ENCODE measurements around the gene PRPF8. TPM values are rescaled to one million over a fixed set of nuclear protein-coding genes. Genes with fewer than 3 reads are reported as not detected.
"Not testable (repeated sequence)": the region's sequence is repeated elsewhere in the genome, so short reads cannot be mapped to it uniquely, and the experiment has no call there.

PRPF8 gene
- total and polyA plus RNA-seq, 8 donors = 33.6 to 252 (median 147) TPM

- H3K27ac ChIP-seq = no peak overlapping the region
- H3K4me3 ChIP-seq = no peak overlapping the region
- no peaks in the 10 kb centered on the region for H3K4me1 ChIP-seq
- peaks cover 97 to 100% (median 100%) of the 10 kb centered on the region in 4 donors for H3K36me3 ChIP-seq
- intact Hi-C loops (cut with DNase I; ENCODE audit: low total_unique reads) = no loop called here
- WGBS, 5 donors = 86 to 97% (median 89%) methylated on average over 9 of the region's 9 CpGs
- no peak for DNase-seq
- no peaks in the 10 kb centered on the region for H3K9me3 ChIP-seq
- H3K27me3 ChIP-seq = no peaks in the 10 kb centered on the region
- TF ChIP-seq POLR2AphosphoS5 (IDR thresholded peaks at IDR 0.05) (no peak), EP300 (IDR thresholded peaks at IDR 0.05) (no peak), CTCF (IDR thresholded peaks at IDR 0.05) (no peak), POLR2A (IDR thresholded peaks at IDR 0.05) (no peak)
Observed at GRCh38 chr17:1658100-1658499, 26.6 kb downstream of the PRPF8 start.

GRCh38 chr17:1653735-1654134 lies 30.9 kb downstream of the PRPF8 start:
- Histone ChIP-seq H3K27me3 (no peaks in the 10 kb centered on the region), H3K4me3 (no peak overlapping the region), H3K36me3 (peaks cover 80 to 85% (median 84%) of the 10 kb centered on the region in 4 donors), H3K27ac (no peak overlapping the region), H3K9me3 (no peaks in the 10 kb centered on the region), H3K4me1 (peaks cover 21 to 28% (median 23%) of the 10 kb centered on the region in 4 donors)
- no peak for DNase-seq
- no peak for TF ChIP-seq POLR2AphosphoS5 (IDR thresholded peaks at IDR 0.05)
- TF ChIP-seq CTCF (IDR thresholded peaks at IDR 0.05) = no peak
- no peak for TF ChIP-seq EP300 (IDR thresholded peaks at IDR 0.05)
- no peak for TF ChIP-seq POLR2A (IDR thresholded peaks at IDR 0.05)
- WGBS, 5 donors = 91 to 94% (median 93%) methylated on average over 14 of the region's 14 CpGs
- intact Hi-C loops (cut with DNase I; ENCODE audit: low total_unique reads) = no loop called here

- Histone ChIP-seq H3K36me3 (peaks cover 71 to 76% (median 75%) of the 10 kb centered on the region in 4 donors), H3K4me1 (peaks cover 31 to 38% (median 32%) of the 10 kb centered on the region in 4 donors)
- 88 to 91% (median 89%) methylated on average over 7 of the region's 7 CpGs for WGBS, 5 donors
- H3K27me3 ChIP-seq; H3K4me3 ChIP-seq; intact Hi-C loops (cut with DNase I; ENCODE audit: low total_unique reads); H3K27ac ChIP-seq; H3K9me3 ChIP-seq; DNase-seq: not testable (repeated sequence)
Observed at GRCh38 chr17:1652794-1653193, 31.9 kb downstream of the PRPF8 start.

GRCh38 chr17:1651559-1651844 lies 33.2 kb downstream of the PRPF8 start:
- TF ChIP-seq EP300 (IDR thresholded peaks at IDR 0.05) (no peak), POLR2A (IDR thresholded peaks at IDR 0.05) (no peak), POLR2AphosphoS5 (IDR thresholded peaks at IDR 0.05) (no peak), CTCF (IDR thresholded peaks at IDR 0.05) (no peak)
- Histone ChIP-seq H3K27me3 (no peaks in the 10 kb centered on the region), H3K4me1 (peaks cover 35 to 47% (median 41%) of the 10 kb centered on the region in 4 donors), H3K27ac (peak overlapping the region in 4 of 5 donors; percentile 96 to 99 (median 98)), H3K36me3 (peaks cover 58 to 67% (median 62%) of the 10 kb centered on the region in 4 donors), H3K4me3 (no peak overlapping the region), H3K9me3 (no peaks in the 10 kb centered on the region)
- DNase-seq = peak in 1 of 2 donors; percentile 19
- intact Hi-C loops (cut with DNase I; ENCODE audit: low total_unique reads) = no loop called here
- WGBS, 5 donors = 62 to 84% (median 73%) methylated on average over 4 of the region's 4 CpGs

- peak in 1 of 2 donors; percentile 15 for DNase-seq
- Histone ChIP-seq H3K27me3 (no peaks in the 10 kb centered on the region), H3K4me1 (peaks cover 35 to 53% (median 43%) of the 10 kb centered on the region in 4 donors), H3K27ac (peak overlapping the region; percentile 96 to 99 (median 98)), H3K9me3 (no peaks in the 10 kb centered on the region), H3K36me3 (peaks cover 57 to 61% (median 58%) of the 10 kb centered on the region in 4 donors), H3K4me3 (no peak overlapping the region)
- intact Hi-C loops (cut with DNase I; ENCODE audit: low total_unique reads) = no loop called here
- 58 to 72% (median 61%) methylated on average over 21 to 22 of the region's 22 CpGs for WGBS, 5 donors
- TF ChIP-seq CTCF (IDR thresholded peaks at IDR 0.05) (no peak), POLR2AphosphoS5 (IDR thresholded peaks at IDR 0.05) (peak in 1 of 3 donors; percentile 12), EP300 (IDR thresholded peaks at IDR 0.05) (no peak)
Observed at GRCh38 chr17:1650731-1651558, 33.7 kb downstream of the PRPF8 start.
